Activated CD4-positive, alpha-beta T cell treated with anti-CD3 and anti-CD28 coated beads, Interleukin-2, Interleukin-4, amounts not matched to agents 100 ng/mL and 50 ng/mL, durations not matched to agents 16 hours and 8 hours (primary cell): Measurements from ENCODE around the gene POLR2E.

Experiments used
- DNase-seq: peaks from one replicate; pipeline ENCODE4 v3.0.0-alpha.2; 2020; ENCODE audit warnings: low spot score

Gene POLR2E

GRCh38 chr19:1094655-1094977 lies 559 bp downstream of the POLR2E start:
- no peak for DNase-seq

- DNase-seq, result no peak
Measured at GRCh38 chr19:1093811-1094553, 1.2 kb downstream of the POLR2E start.

- no peak for DNase-seq
Measured at GRCh38 chr19:1093330-1093729, 1.8 kb downstream of the POLR2E start.

GRCh38 chr19:1091544-1092175 lies 3.5 kb downstream of the POLR2E start:
- DNase-seq, result no peak

DNA sequence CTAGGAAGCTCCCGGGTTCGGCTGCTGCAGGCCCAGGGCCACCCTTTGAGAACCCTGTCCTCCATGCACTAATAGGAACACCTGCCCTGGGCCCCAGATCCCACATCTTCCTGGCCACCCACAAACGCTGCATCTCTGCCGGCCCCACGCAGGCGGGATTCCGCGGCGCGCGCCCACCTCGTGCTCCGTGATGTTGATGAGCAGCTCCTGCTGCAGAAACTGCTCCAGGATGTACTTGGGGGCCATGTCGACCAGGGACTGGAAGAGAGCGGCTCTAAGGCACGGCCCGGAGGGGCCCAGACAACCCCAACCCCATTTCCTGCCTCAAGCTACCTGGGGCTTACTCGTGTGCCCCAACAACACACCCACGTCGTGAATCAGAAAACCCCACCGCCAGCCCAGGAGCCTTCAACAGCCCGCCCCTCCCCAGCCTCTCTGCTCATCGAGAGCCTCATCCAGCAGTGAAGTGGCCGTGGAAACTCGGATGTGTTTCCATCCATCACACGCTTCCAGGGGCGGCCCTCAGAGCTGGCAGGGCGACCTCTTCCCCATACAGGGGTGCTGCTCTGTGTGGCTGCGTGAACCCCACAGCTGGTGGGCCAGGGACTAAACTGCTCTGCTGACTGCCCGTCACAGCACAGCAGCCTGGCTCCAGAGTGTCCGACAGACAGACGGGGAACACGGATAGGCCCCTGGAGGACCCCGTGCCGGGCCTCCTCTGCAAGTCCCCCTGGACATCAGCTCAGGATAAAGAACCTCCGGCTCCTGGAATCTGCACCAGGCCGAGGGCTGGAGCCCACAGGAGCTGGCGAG lies 4.2 kb downstream of the POLR2E start:
- DNase-seq, result no peak

- DNase-seq, result no peak
Measured at GRCh38 chr19:1089891-1090290, 5.3 kb downstream of the POLR2E start.

GRCh38 chr19:1089126-1089771 lies 5.9 kb downstream of the POLR2E start:
- DNase-seq, result no peak

GRCh38 chr19:1088416-1089010 lies 6.7 kb downstream of the POLR2E start:
- no peak for DNase-seq

GRCh38 chr19:1087813-1088415 lies 7.3 kb downstream of the POLR2E start:
- no peak for DNase-seq

- DNase-seq, result no peak
Measured at GRCh38 chr19:1086613-1087012, 8.6 kb downstream of the POLR2E start.

- no peak for DNase-seq
Measured at GRCh38 chr19:1085676-1086442, 9.3 kb downstream of the POLR2E start.

DNA sequence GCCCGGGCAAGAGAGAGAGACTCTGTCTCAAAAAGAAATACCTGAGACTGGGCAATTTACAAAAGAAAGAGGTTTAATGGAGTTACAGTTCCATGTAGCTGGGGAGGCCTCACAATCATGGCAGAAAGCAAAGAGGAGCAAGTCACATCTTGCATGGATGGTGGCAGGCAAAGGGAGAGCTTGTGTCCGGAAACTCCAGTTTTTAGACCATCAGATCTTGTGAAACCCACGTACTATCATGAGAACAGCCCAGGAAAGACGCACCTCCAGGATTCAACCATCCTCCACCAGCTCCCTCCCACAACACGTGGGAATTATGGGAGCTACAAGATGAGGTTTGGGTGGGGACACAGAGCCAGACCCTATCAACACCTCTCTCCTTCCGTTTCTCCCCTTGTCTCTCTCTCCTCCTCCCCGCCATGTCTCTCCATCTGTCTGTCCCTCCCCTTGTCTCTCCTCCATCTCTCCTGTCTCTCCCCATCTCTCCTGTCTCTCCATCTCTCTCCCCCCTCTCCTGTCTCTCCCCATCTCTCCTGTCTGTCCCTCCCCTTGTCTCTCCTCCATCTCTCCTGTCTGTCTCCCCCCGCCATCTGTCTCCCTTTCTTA lies 10.0 kb downstream of the POLR2E start:
- no peak for DNase-seq

DNA sequence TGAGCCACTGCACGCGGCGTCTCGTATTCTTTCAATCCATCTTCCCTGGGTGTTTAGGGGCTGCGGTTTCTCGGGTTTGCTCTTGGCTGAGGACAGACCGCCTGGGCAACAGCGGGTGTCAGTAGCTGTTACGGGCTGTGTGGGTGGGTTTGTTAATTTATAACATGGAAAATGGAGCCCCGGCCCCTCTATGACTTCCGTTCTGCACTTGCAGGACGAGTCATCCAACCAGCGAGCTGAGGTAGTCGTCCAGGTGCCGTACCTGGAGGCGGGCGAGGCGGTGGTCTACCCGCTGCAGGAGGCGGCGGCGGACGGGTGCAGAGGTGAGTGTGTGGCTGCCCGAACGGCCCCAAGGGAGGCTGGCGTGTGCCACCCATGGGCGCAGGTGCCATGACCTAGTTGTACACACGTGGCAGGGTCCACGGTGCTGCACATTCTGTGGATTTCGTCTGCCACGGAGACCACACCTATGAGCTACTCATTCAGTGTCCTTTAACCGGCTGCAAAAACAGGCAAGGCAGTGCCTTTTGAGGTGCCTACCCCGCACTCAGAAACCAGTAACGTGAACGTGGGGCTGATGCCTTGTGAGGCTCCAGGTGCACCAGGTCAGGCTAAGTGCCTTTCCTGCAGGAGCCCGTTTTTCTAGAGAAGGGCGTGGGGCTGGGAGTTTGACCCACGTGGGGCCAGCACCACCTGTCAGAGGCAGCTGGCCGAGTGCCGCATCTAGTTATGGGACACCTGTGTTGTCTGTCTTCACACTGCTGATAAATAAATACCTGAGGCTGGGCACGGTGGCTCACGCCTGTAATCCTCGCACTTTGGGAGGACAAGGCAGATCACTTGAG lies 10.9 kb downstream of the POLR2E start:
- no peak for DNase-seq

- DNase-seq, result no peak
Measured at GRCh38 chr19:1082928-1083816, 12.0 kb downstream of the POLR2E start.

DNA sequence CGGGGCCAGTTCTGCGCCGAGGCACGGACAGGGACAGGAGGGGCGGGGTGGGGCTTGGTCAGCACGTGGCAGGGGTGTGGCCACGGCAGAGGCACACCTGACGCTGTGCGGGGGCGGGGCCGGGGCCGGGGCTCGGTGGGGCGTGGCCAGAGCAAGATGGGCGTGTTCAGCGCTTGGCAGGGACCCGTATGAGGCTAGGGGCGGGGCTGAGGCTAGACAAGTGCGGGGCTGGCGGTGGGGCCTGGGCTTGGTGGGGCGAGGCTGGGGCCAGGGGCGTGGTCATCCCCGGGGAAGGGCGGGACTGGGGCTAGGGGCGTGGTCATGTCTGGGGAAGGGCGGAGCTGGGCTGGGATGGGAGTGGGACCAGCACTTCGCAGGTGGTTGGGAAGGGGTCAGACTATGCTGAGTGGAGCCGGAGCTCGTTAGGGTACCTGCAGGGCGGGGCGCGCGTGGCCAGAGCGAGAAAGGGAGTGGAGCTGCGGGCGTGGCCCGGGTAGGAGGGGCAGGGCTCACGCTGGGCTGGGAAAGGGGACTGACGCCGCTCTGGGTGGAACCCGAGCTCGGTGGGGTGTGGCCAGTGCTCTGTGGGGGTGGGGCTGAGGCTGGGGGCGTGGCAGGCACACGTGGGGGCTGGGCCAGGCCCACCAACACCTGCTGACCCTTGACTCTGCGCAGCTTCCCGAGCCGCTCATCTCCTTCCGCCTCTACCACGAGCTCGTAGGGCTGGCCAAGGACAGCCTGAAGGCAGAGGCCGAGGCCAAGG lies 12.8 kb downstream of the POLR2E start:
- DNase-seq, result peak; percentile 80

DNA sequence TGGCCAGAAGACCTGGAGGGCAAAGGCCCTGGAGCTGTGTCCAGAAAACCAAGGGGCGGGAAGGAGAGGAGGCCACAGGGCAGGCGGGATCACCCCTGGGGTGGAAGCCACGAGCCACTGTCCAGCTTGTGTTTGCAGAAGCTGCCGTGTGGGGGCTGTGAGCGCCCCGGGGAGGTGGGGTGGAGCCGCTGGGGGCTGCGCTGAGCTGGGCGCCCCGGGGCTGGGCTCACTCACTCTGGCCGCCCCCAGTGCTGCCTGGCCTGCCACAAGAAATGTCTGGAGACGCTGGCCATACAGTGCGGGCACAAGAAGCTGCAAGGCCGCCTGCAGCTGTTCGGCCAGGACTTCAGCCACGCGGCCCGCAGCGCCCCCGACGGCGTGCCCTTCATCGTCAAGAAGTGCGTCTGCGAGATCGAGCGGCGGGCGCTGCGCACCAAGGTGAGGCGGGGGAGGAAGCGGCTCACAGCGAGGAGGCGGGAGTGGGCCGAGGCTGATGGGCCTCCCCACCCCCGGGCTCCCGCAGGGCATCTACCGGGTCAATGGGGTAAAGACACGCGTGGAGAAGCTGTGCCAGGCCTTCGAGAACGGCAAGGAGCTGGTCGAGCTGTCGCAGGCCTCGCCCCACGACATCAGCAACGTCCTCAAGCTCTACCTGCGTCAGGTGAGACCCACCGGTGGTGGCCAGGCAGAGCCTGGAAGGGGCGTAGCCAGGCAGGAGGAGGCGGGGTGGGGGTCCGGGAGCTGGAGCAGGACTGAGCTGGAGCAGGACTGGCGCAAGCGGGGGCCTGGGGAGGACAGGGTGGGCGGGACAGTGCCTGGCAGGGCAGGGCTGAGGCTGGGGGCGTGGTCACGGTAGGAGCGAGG lies 13.6 kb downstream of the POLR2E start:
- DNase-seq, result no peak
